Stimulated activated CD4-positive, alpha-beta T cell treated with anti-CD3 and anti-CD28 coated beads, Interleukin-1b, Interleukin-23, amount 100 ng/mL, for 1 hour (primary cell): ENCODE measurements around the gene SNAI3.

ENCODE experiments used
- DNase-seq, 2 donors: peaks; one replicate each; pipeline ENCODE4 v3.0.0-alpha.2; 2020; ENCODE audit warnings: low read depth in 2 of 2

Gene SNAI3

DNA sequence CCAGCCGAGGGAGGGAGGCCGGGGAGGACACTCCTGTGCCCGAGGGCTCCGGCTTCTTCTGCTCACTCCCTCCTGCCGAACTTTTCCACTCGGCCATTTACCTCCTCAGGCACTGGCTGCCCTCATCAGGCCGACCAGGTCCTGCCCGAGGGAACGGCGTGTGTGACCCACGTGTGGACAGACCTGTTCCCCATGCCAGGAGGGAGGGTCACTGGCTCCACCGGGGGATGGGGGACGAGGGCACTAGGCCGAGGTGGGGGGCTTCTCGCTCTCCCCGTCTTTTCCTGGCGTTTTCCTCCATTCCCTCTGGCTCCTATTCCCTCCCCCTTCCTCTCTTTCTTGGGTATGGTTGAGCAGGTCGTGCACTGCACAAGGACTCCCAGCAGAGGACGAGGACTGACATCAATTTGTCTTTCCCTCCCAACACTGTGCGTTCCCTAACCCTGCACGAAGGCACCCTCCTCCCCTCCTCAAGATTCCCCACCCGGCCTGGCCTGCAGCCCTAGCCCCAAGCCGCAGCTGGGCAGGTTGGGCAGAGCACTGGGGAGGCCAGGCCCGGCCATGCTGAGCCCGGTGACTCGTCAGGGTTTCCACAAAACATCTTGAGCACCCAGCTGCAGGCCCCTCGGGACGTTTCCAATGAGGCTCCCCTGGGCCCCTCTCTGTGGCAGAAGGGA is 51.2 kb downstream of the SNAI3 start:
- no peak for DNase-seq

DNA sequence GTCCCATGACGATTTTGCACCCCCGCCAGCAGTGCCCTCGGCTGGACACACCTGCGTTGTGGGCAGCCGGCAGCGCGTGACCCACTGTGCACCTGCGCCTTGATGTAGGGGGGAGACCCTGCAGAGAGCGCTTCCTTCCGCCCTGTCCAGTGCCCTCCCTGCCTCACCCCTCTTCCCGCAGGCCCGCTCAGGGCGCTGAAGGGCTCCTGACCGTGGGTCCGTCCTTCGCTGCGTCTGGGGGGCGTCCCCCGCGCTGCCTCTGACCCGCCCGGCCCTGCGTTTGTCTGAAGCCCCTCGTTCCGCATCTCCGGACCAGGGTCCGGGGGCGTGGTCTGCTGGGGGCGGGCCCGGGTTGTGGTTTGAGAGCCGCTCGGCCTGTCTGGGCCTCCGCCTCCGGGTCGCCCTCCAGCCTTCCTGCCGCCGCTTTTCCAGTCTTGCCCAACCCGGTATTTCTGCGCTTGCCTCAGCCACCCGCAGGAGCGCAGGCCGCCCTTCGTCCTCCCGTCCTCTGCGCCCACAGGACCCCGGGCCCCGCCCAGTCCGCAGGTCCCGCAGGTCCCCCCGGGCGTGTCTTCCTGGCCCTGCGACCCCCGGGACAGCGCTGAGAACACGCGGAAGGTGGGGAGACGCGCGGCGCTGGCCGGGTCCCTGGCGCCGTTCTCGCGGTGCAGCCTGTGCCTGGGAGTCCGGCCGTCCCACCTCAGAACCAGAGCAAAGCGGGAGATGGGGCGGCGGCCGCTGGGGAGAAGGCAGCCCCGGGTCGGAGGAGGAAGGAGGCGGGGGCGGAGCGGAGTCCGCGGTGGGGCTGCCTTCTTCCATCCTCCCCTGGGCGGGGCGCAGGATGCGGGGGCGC is 51.9 kb downstream of the SNAI3 start:
- no peak for DNase-seq

DNA sequence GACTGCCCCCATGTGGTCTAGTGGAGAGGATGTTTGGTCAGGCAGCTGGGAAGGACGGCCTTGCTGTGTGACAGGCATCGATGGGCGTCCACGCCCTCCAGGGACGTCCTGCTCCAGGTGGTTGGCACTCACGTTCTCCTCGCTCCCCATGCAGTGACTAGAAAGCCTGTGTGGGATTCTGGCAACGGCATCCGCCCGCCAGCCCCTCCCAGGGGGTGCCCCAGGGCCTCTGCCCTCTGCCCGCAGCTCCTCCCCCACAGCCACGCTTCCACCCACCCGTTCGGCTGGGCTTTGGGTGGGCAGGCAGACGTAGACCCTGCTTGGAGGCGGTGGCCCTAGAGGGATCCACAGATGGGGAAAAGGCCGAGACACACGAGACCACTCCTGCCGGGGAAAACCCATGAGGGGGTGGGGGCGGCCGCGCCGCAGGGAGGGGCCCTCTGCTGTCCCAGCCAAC is 52.6 kb downstream of the SNAI3 start:
- no peak for DNase-seq

DNA sequence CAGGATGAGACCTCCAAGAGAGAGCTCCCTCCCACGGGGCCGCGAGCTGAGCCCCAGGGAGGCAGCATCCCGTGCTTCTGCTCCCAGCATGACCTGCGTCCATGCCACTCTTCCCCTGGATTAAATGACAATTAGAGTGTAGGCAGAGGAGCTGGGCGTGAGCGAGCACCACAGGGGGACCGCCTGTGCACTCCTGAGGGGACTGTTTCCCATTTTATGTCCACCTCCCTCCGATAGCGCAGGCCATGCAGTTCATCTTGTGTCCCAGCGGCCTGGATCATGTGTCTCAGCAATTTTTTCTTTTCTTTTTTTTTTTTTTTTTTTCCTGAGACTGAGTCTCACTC is 53.7 kb downstream of the SNAI3 start:
- DNase-seq: no peak

DNA sequence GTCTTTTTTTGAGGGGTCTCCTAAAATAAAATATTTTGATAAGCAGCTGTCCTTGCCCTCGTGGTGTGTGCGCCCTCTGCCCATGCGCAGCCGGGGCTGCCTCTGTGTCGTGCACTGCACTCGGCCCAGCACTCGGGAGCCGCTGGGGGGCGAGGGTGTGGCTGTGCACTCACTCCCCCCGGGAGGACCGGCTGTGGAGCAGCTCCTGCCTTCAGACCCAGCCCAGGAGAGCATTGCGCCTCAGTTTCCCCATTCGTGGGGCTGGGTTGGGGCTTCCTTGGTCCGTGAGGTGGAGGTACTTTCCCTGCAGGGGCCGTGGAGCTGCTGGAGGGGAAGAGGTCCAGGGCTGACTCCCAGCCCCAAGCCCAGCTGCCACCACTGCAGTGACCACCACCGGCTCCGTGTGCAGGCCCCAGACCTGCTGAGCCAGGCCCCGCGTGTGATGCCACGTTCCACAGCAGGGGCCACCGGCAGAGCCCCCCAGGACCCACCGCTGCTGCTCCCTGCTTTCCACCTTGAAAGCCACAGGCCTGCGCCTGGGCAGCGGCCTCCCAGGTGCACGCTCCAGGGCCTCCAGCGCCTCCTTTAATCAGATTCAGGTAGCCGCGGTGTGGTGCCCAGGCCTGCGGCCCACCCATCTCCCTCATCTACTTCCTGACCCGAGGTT is 54.3 kb downstream of the SNAI3 start:
- no peak for DNase-seq

DNA sequence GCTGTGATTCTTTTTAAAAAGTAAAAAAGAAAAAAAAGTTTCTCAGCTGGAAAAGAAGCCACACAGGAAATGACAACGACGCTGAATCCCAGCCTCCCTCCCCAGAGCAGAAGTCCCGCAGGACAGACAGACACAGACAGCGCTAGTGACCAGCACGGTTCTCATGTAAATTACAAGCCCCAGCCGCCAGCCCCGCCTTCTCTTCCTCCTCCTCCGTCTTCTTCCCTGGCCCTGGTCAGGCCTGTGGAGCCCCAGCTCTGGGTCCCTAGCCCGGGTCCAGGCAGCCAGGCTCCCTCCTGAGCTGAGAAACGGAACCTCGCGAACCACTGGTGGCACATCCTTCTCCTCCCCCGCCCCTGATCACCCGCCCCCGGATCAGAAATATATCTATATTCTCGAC is 54.9 kb downstream of the SNAI3 start:
- DNase-seq: no peak

DNA sequence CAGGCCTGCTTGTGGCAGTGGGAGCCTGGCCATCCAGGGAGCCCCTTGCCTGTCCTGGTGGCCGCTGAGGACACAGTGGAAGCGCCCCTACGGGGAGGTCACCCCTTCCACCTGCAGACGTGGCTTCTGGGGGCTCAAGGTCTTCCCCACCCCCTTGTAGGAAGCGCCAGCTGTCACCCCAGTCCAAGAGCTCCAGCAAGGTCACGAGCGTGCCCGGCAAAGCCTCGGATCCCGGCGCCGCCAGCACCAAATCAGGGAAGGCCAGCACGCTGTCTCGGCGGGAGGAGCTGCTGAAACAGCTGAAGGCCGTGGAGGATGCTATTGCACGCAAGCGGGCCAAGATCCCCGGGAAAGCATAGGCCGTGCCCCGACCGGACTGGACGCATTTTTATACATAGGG is 55.4 kb downstream of the SNAI3 start:
- DNase-seq: no peak

DNA sequence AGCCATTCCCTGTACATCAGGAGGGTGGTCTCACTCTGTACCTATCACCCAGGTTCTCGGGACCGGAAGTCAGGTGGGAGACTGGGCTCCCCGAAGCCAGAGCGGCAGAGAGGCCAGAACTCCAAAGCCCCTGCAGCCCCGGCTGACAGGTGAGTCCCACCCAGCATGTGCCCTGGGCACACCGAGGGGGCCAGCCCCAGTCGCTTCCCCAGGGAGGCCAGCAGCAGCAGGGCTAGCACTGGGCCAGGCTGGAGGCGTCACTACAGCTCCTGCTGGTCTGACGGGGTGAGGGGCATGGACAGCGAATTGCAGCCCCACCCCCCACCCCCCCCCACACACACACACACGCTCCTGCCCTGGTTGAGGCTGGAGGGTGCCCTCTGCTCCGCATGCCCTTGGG is 55.9 kb downstream of the SNAI3 start:
- no peak for DNase-seq

DNA sequence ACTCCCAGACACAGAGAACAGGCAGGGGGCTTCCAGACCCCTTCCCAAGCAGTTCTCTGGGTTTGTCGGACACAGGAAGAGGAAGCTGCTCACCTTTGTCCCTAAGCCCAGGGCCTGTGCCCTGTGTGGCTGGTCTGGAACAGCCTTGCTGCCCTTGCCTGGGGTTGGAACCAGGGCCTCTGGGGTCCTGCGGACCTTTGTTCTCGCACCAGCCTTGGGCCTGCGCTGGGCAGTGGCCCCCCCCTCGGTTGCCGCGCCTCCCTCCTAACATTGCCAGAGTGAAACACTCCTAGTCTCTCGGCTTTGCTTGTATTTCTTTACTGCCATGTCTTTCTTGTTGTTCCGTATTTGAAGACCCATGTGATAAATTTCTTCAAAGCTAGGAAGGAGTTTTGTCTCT is 56.5 kb downstream of the SNAI3 start:
- no peak for DNase-seq

DNA sequence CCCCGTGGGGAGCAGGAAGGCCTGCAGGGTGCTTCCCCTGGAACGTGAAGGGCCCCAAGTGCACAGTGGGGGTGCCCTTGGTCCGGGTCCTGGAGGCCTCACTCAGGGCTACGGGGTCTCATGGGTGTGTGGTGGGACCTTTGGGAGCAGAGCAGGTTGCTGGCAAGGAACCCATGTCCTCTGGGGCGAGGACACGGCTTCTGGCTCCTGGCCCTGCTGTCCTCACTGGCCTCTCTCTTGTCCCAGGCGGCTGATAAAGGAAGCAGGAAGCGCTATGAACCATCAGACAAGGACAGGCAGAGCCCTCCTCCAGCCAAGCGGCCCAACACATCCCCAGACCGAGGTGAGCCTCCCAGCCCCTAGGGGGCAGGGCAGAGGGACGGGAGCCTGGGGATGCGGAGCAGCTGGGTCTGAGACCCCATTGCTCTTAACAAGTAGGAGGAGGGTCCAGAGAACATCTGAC is 57.8 kb downstream of the SNAI3 start:
- DNase-seq: no peak
